Effector memory CD4-positive, alpha-beta T cell (primary cell): Measurements from ENCODE around the gene CXCL3.

Experiments
- DNase-seq, 3 donors: peaks; one replicate each; pipeline ENCODE4 v3.0.0-alpha.2; 2020
- H3K27ac ChIP-seq: 2 replicates; pipeline ENCODE4 v1.7.0; 2013; ENCODE audit warnings: mild to moderate bottlenecking, low read length, moderate library complexity; ENCODE audit not compliant: insufficient read depth, poor library complexity, severe bottlenecking
- H3K27me3 ChIP-seq: replicated peaks from 2 replicates; pipeline ENCODE4 v1.7.0; 2013; ENCODE audit warnings: mild to moderate bottlenecking, low read length; ENCODE audit not compliant: insufficient read depth, control insufficient read depth, poor library complexity, severe bottlenecking
- H3K36me3 ChIP-seq: 2 replicates; pipeline ENCODE4 v1.7.0; 2013; ENCODE audit warnings: mild to moderate bottlenecking, low read length, moderate library complexity; ENCODE audit not compliant: control insufficient read depth, insufficient read depth
- H3K4me1 ChIP-seq: 2 replicates; pipeline ENCODE4 v1.7.0; 2013; ENCODE audit warnings: low read length, mild to moderate bottlenecking; ENCODE audit not compliant: control insufficient read depth, insufficient read depth, poor library complexity, severe bottlenecking
- H3K4me3 ChIP-seq: 2 replicates; pipeline ENCODE4 v1.7.0; 2013; ENCODE audit warnings: low read length, low read depth, mild to moderate bottlenecking; ENCODE audit not compliant: insufficient read depth, poor library complexity, severe bottlenecking
- H3K9me3 ChIP-seq: 2 replicates; pipeline ENCODE4 v1.7.0; 2013; ENCODE audit warnings: mild to moderate bottlenecking, low read length, moderate library complexity; ENCODE audit not compliant: control insufficient read depth

Gene CXCL3

DNA sequence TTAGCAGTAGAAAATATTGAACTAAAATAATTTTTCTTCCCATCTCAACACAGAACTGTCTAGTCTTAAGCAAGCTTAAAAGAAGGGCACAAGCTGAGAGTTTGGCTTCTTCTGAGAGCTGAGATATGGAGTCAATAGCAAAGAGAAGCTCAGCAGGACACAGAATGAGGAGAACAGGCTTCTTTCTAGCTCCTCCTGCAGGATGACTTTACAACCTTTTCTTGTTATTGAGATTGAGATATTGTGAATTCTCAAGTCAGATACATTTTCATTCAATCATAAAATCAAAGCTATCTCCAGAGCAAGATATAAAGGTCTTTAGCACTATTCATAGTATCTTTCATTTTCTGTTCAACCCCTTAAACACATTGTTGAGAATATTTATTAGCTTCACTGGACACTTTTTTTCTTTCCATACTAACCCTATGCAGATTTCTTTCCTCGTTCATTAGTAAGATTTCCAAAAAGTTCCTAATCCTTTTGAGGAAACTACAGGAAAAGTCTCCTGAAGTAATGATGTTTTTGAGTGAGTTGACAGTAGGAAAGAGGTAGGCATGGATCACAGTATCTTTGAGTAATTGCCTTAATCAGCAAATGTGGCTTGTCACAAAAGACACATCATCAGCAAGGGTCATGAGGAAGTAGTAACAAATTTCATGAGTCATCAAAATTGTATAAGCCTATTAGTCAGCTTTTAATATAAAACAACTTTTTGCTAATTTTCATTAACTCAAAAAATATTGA is 17.8 kb upstream of the CXCL3 start:
- no peak overlapping the region for H3K4me3 ChIP-seq
- DNase-seq, result no peak
- H3K27ac ChIP-seq, result no peak overlapping the region
- H3K9me3 ChIP-seq, result no peaks in the 10 kb centered on the region
- H3K36me3 ChIP-seq, result no peaks in the 10 kb centered on the region
- no peaks in the 10 kb centered on the region for H3K4me1 ChIP-seq
- H3K27me3 ChIP-seq, result no peaks in the 10 kb centered on the region

DNA sequence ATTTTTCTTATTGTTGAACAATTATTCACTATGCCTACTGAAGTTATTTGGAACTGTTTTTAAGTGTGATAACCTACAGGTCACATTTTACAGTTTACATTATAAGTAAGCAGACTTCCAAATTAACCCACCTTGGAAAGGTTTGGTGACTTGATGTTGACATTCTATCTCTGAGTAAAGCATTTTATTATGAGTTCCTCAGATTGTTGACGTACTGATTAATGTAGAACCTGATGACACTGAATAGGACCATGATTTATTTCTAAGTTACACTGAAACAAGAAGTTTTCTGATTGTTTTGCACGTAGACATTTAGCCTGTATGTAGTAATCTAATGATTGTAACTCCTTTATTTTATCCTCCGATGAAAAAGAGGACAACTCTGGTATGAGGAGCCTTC is 17.0 kb upstream of the CXCL3 start:
- no peaks in the 10 kb centered on the region for H3K4me1 ChIP-seq
- no peaks in the 10 kb centered on the region for H3K36me3 ChIP-seq
- DNase-seq, result no peak
- no peaks in the 10 kb centered on the region for H3K27me3 ChIP-seq
- no peak overlapping the region for H3K4me3 ChIP-seq
- H3K27ac ChIP-seq, result no peak overlapping the region
- no peaks in the 10 kb centered on the region for H3K9me3 ChIP-seq

DNA sequence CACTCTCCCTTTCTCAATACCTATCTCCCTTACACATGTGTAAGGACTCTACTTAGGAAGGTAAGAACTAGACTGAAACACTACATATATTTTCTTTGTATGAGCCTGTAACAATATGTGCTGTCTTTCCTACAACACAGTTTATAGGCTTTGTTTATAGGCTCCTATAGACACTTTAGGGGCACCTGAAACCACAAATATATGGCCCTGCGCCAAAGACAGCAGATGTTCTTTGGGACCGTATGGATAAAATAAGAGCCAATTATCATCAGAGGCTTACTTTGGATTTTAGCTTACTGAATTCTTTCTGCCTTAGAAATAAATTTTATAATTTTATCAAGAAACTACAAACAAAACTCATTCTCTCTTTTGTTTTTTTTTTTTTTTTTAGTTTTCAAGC is 16.6 kb upstream of the CXCL3 start:
- Histone ChIP-seq H3K27ac (no peak overlapping the region), H3K4me3 (no peak overlapping the region), H3K9me3 (no peaks in the 10 kb centered on the region), H3K36me3 (no peaks in the 10 kb centered on the region), H3K27me3 (no peaks in the 10 kb centered on the region), H3K4me1 (no peaks in the 10 kb centered on the region)
- no peak for DNase-seq

DNA sequence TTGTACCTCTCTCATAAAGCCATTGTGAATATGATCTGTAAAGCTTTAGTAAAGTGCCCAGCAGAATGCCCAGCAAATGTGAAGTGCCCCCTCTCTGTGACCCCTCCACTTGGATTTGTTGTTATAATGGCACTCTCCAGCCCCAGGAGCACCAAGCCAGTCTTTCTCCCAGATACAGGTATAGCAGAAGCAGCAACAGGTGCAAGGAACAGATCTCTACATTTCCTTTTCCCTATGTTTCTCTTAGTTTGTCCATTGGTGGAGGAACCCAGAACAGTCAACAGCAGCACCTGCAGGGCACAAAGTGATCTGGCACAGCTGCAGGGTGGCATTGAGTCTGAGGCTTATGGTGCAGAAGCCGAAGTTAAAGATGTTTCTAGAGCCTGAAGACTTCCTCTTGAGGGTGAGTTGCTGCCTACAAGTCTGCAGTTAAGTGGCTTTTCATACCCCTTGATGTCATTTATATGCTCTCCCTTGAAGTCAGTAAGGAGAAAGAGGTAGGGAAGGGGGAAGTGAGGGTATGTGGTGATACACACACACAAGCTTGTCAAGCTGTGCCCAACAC is 16.1 kb upstream of the CXCL3 start:
- DNase-seq, result no peak
- no peaks in the 10 kb centered on the region for H3K9me3 ChIP-seq
- no peak overlapping the region for H3K4me3 ChIP-seq
- no peak overlapping the region for H3K27ac ChIP-seq
- H3K36me3 ChIP-seq, result no peaks in the 10 kb centered on the region
- no peaks in the 10 kb centered on the region for H3K4me1 ChIP-seq
- H3K27me3 ChIP-seq, result no peaks in the 10 kb centered on the region

DNA sequence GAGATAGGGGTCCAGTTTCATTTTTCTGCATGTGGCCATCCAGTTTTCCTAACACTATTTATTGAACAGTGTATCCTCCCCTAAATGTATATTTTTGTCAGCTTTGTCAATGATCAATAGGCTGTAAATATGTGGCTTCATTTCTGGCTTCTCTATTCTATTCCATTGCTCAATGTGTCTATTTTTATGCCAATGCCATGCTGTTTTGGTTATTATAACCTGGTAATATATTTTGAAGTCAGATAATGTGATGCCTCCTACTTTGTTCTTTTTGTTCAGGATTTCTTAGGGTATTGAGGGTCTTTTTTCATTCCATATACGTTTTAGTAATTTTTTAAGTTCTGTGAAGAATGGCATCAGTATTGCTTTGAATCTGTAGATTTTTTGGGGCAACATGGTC is 8.7 kb upstream of the CXCL3 start:
- no peaks in the 10 kb centered on the region for H3K4me1 ChIP-seq
- no peak for DNase-seq
- no peak overlapping the region for H3K27ac ChIP-seq
- H3K4me3 ChIP-seq, result no peak overlapping the region
- no peaks in the 10 kb centered on the region for H3K9me3 ChIP-seq
- H3K36me3 ChIP-seq, result no peaks in the 10 kb centered on the region
- H3K27me3 ChIP-seq, result no peaks in the 10 kb centered on the region

DNA sequence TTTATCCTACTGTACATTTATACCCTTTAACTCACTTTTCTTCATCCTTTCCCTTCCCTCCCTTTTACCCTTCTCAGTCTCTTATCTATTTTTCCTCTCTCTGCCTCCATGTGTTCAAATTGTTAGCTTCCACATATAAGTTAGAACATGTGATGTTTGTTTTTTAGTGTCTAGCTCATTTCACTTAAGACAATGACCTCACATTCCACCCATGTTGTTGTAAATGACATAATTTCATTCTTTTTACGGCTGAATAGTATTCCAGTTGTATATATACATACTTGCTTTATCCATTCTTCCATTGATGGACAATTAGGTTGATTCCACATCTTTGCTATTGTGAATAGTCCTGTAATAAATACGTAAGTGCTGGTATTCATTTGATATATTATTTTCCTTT is 7.3 kb upstream of the CXCL3 start:
- H3K27ac ChIP-seq, result no peak overlapping the region
- no peak overlapping the region for H3K4me3 ChIP-seq
- H3K36me3 ChIP-seq, result no peaks in the 10 kb centered on the region
- no peaks in the 10 kb centered on the region for H3K27me3 ChIP-seq
- no peak for DNase-seq
- no peaks in the 10 kb centered on the region for H3K9me3 ChIP-seq
- no peaks in the 10 kb centered on the region for H3K4me1 ChIP-seq

DNA sequence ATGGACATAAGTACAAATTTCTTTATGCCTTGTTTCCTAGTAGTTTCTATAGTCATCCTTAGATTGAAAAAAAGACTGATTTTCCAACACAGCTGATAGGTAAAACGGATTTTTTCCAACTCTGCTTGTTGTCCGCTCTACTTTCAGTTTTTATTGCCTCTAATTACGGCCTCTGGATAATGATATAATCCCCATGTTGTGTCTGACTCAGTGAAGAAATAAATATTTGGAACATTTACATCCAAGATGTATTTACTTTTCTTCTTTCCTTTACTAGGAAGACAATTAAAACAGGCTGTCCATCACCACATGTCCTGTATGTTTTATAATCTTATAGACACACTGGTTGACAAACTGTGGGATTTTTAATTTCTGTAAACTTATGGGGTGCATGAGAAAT is 6.8 kb upstream of the CXCL3 start:
- Histone ChIP-seq H3K36me3 (no peaks in the 10 kb centered on the region), H3K9me3 (no peaks in the 10 kb centered on the region), H3K4me3 (no peak overlapping the region), H3K27me3 (no peaks in the 10 kb centered on the region), H3K4me1 (no peaks in the 10 kb centered on the region), H3K27ac (no peak overlapping the region)
- DNase-seq, result no peak

DNA sequence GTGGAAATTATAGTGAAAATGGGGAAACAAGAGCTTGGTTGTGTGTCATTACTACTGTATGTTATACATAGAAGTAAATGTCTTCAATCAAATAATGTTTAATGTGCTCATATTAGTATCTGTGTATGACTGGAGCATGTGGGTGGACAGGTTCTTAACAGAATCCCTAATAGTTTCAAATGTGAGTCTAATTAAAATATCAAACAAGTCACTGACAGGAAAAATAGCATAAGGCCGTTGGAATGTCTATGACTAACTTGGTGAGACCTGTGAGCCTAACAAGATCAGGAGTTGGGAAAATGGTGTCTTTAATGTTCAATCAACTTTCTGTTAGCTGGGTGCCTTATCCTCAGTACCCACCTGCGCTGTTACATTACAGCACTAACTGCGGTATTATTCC is 6.2 kb upstream of the CXCL3 start:
- Histone ChIP-seq H3K36me3 (no peaks in the 10 kb centered on the region), H3K4me3 (no peak overlapping the region), H3K27me3 (no peaks in the 10 kb centered on the region), H3K4me1 (no peaks in the 10 kb centered on the region), H3K27ac (no peak overlapping the region), H3K9me3 (no peaks in the 10 kb centered on the region)
- DNase-seq, result no peak

DNA sequence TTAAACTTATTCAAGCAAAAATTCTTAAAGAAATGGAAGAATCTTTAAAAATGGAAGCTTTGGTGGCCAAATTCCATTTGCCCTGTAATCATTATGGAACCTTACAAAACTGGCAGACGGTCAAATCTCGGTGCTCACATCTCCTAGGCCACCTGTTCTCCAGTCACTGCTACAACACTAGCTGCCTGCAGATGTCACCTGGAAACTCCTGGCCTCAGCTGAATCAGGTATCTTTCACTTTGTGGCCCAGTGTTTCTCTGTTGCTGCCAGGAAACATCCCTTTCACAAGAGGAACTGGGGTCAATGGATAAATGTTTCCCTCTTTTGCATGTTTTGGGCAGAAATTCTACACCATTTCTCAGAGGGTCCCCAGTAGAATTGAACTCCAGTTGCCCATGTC is 4.2 kb upstream of the CXCL3 start:
- Histone ChIP-seq H3K36me3 (no peaks in the 10 kb centered on the region), H3K4me1 (peaks cover 2% of the 10 kb centered on the region), H3K9me3 (no peaks in the 10 kb centered on the region), H3K4me3 (no peak overlapping the region), H3K27me3 (peaks cover 3% of the 10 kb centered on the region), H3K27ac (no peak overlapping the region)
- no peak for DNase-seq

DNA sequence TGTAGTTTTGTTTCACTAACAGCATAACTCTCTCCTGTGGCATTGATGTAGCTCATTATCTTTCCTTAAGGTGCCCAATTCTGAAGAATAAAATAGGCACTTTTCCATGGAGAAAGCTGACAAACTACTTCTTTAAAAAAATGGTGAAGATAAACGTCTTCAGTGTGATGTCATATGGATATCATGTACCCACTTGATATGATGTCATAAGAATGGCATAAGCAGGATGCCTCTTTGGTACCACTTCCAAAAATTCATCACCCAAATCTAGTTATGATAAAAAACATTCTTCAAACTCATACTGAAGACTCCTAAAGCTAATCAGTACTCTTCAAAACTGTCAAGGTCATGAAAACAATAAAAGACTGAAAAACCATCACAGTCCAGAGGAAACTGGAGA is 2.9 kb upstream of the CXCL3 start:
- H3K27ac ChIP-seq, result no peak overlapping the region
- no peaks in the 10 kb centered on the region for H3K9me3 ChIP-seq
- H3K4me1 ChIP-seq, result peaks cover 2% of the 10 kb centered on the region
- H3K36me3 ChIP-seq, result no peaks in the 10 kb centered on the region
- DNase-seq, result no peak
- H3K4me3 ChIP-seq, result no peak overlapping the region
- H3K27me3 ChIP-seq, result peaks cover 3% of the 10 kb centered on the region
